Left renal pelvis (tissue), 4 donors: ENCODE measurements around the gene MRPS15. TPM values are rescaled to one million over a fixed set of nuclear protein-coding genes. Genes with fewer than 3 reads are reported as not detected.
"Not testable (repeated sequence)": the region's sequence is repeated elsewhere in the genome, so short reads cannot be mapped to it uniquely, and the experiment has no call there.

Source experiments
- DNase-seq, 4 donors: peaks; one replicate each; pipeline ENCODE4 v3.0.0-alpha.2; 2013; ENCODE audit warnings: low read depth in 4 of 4, low spot score in 3 of 4
- polyA plus RNA-seq, 4 donors: library from polyadenylated mRNA; unstranded; fragments of 120-200 nt; gene quantifications; one replicate each; pipeline ENCODE4 v1.2.1, GENCODE V29; 2013; ENCODE audit not compliant: insufficient read length in 4 of 4

The MRPS15 gene
- polyA plus RNA-seq, 4 donors = 50.0 to 78.4 (median 70.3) TPM

DNA sequence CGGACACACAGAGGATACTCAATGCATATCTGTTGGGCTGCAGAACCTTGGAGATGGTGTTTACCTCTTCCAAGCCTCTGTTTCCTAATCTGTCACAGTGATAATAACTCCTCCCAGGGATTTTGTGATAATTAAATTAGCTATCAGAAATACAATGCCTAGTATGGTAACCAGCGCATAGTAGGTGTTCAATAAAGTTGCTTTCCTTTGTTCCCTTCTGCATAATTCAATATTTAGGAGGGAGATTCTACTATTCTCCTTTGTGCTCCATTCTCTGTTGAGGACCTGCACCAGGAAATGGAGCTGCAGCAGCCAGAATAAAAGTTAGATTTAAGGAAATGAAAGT lies 21.9 kb upstream of the MRPS15 start:
- DNase-seq = no peak

DNA sequence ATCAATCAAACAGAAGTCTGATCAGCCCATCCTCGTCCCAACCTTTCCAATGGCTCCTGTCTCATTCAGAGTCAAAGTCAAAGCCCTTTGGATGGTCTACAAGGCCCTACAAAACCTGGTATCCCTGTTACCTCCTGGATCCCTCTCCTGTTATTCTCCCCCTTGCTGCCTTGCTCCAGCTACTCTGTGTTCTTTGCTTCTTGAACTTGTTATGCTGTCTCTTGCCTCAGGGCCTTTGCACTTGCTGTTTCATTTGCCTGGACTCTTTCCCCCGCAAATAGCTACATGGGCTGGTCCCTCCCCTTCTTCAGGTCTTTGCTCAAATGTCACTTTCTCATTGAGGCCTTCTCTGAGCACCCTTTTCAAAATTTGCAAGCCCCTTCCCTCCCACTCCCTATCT lies 19.9 kb upstream of the MRPS15 start:
- no peak for DNase-seq

DNA sequence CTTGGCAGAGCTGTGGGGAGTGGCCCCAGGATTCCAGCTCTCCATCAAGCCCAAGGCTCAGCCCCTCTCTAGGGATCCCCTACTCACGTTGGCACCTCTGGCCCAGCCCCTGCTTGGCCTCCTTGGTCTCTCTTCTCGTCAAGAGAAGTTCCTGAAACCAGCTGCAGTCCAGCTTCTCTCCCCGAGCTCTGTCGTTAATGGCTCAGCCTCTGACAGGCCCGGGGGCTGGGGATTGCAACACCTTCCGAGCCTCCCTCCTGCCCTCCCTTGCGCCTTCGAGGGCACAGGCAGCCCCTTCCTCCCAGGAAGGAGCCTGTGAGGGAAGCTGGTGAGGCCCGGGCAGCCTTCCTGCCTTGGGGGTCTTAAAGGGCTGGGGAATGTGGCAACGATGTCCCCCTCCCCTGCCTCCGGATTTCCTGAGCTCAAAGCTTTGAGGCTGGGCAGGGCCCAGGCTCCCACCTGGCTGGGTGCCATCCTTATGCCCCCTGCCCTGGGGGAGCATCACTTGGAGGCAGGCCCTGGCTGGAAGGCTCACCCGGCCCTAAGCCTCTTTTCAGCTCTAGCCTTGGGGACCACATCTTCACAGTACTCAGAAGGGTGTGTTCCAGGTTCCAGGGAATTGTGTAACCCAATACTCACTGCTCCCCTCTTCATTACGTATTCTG lies 18.7 kb upstream of the MRPS15 start, which contains the start of gene CSF3R:
TSS of gene CSF3R (minus strand) at position 190 of the 665 bp plus-strand sequence. CDS start 3,417 bp downstream, outside the sequence.
- no peak for DNase-seq

DNA sequence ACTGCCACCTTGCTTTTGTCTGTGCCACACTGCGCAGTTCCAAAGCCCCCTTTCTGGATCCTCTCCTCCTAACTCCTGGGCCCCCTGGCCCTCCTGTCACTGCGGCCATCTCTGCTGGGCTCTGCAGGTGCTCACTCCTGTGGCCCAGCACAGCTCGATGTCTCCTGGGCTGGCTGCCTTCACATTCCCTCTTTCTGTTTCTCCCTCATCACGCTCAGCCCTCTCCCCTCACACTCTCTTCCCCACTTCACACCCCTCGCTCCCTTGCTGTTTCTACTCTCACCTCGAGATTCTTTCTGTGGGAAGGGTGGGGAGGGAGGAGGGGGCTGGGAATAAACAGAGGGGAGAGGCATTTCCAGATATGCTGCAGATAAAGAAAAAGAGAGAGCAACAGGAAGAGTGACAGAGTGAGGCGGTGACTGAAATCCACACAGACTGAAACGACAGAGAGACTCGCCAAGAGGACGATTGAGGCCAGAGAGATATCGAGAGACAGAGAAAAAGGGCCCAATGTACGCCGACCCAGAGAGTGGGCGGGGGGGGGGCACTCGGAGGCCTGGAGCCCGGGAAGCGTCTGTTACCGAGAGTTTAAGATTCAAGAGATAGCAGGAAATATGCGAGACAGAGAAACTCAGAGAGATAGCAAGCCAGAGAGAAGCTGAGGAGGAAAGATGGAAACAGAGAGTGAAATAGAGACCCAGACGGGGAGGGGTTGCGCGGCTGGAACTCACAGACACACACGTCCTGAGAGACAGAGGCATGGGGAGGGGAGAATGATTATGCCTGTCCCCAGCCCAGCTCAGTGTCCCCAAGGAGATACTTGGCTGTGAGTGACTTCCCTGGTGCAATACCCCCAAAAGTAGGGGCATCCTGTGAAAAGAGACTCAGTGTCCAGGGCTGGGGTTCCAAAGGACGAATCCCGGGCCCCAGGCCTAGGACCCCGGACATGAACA lies 17.9 kb upstream of the MRPS15 start:
- DNase-seq = no peak

DNA sequence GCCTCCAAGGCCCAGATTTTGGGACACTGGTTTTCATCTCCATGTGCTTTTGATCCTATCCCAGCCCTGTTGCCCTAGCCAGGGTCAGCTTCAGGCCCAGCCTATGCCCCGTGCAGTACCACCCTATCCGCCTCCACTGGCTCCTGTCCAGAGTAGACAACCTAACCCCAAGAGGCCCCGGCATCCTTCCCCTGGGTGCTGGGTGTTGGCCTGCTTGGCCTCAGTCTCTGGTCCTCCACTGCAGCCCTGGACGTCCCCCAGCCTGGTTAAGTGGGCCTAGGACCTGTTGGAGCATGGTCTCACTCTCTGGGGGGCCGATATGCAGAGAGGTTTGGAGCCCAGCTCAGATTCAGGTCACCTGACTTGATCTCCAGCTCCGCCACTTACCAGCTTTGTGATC lies 16.9 kb upstream of the MRPS15 start:
- DNase-seq = no peak

DNA sequence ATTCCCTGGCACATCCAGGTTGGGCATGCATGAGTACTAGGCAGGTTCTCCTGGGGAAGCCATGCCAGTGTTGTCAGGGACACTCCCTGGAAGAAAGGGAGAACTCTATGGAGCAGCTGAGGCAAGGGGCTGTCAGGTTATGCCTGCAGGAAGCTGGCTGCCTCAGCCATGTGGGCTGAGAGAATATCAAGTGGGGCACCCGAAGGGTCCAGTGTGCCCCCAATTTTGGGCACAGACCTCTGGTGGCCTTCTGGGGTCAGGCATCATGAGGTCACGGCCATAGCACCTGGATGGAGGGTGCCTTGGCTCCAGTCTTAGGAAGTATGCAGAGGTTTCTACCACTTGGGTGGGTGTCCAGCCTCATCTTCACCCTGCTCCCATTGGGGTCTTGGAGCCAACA lies 16.0 kb upstream of the MRPS15 start:
- DNase-seq = no peak

DNA sequence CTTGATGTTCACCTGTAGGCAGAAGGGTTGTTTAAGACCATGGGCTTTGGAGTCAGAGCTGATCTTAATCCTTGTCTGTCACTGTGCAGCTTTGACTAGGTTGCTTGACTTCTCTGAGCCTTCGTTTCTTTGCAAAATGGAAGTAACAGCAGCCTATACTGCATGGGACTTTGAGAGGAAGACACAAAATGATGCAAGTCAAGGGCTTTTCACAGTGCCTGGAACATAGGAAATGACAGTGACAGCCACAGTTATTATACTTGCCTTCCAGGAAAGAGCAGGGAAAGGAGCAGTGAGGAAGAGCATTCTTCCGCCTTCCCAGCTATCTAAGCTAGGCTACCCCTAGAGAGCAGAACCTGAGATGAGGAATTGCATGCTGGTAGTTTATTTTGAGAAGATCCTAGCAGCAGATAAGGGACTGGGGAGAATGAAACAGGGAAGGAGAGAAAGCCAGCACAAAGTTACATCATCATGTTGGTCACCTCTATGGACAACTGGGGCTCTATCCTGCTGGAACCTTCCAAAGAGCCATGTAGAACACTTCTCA lies 15.4 kb upstream of the MRPS15 start:
- DNase-seq = no peak

DNA sequence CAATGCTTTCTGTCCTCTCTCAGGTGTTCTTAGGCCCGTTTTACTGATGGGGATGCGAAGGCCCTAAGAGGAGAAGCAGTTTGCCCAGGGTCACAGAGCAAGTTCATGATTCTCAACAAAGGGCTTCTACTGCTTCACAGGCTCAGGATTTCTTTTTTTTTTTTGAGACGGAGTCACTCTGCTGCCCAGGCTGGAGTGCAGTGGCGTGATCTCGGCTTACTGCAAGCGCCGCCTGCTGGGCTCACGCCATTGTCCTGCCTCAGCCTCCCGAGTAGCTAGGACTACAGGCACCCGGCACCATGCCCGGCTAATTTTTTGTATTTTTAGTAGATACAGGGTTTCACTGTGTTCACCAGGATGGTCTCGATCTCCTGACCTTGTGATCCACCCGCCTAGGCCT lies 13.4 kb upstream of the MRPS15 start:
- not testable (repeated sequence) for DNase-seq

DNA sequence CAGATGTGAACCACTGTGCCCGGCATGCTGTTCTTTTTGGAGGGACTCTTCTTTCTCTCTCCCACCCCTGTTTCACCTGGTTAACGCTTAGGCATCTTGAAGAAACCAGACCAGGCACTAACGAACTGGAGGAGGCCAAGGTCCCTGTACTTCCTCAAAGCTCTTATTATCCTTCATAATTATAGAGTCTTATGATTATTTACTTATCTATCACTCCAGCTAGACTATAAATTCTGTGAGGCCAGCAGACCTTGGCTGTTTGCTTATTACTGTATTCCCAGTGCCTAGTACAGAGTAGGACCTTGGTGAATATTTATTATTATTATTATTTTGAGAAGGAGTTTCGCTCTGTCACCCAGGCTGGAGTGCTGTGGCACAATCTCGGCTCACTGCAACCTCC lies 12.8 kb upstream of the MRPS15 start:
- DNase-seq = no peak

DNA sequence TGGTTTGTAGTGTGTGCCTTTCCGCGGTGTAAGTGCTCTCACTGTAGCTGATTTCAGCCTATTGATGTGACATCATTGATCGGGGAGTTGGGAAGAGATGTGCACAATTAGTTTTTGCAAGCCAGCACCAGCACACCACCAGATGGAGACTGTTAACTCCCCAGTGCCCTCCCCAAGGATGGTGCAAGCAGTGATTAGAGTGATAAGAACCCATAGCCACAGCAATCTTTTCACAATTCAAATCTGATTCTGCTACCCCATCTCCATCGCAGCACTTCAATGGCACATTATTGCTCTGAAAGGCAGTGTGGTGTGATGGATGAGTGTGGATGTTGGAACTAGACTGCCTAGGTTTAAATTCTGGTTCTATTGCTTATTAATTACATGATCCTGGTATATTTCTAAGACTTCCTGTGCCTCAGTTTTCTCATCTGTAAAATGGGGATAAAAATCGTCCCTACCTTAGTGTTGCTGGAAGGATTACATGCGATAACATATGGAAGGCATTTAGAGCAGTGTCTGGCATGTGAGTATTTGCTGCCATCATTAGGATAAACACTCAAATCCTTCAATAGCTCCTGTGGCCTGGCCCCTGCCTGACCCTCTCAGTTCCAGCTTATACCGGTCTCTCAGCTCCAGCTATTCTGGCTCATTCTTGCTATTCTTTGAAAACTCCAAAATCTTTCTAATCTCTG lies 11.9 kb upstream of the MRPS15 start:
- no peak for DNase-seq

DNA sequence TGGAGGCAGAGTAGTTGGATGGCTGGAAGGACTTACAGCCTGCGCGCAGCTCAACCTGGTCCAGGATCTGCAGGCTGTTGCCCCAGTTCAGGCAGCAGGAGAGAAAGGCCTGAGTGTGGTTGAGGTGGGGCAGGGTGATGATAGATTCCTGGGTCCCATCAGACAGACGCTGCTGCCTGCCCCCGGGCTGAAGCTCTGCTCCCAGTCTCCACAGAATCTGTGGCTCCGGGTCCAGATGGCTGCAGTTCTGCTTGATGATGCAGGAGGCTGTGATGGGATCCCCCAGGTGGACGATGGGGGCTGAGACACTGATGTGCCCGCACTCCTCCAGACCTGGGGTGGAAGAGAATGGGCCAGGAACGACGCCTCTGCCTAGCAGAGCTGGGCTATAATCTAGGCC lies 11.2 kb upstream of the MRPS15 start:
- no peak for DNase-seq

DNA sequence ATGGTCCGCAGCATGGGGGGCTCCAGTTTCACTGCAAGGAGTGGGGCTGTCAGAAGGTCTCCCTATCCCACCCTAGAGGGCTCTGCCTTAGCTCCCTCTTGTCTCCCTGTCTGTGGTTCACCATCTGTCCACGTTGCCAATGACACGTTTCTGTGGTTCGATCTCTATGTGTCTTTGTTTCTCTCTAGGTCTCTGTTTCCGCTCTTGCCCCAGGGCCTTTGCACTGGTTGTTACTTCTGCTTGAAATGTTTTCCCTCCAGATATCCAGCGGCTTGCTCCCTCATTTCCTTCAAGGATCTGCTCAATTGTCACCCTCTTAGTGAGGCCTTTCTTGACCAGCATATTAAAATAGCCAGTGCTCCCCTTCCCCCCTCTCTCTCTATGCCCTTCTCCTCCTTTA lies 8.5 kb upstream of the MRPS15 start:
- no peak for DNase-seq

DNA sequence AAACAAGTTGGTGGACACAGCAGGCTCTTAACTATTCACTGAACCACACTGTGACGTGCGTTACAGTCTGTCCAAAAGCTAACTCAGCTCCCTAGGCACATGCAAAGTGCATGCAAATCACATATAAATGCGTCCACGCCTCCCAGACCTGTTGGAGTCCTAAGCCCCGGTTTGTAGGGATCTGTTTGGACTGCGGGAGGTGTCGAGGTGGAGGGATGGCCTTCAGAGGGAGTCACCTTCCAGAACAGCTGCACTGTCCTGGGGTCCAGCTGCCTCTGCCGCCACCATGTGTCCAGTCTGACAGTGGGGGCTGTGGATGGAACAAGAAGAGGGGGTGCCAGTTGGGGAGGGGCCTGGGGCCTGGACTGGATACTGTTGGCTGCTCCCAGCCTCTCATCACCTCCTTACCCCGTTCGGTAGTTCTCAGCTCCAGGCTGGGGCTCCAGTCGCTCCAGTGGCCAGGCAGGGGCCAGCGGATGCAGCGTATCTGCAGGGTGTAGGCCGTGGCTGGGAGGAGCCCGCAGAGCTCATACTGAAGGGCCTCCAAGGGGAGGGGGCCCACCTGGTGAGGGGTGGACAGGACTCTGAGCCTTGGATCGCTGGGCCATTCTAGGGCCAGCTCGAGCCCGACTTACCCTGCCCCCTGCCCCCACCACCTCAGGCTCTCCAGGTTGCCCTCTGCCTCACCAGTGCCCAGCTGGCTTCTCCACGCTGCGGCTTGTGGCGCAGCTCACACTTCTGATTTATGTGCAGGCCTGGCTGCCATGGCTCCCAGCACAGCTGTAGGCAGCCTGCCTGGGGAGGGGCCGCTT lies 7.9 kb upstream of the MRPS15 start:
- DNase-seq = no peak

DNA sequence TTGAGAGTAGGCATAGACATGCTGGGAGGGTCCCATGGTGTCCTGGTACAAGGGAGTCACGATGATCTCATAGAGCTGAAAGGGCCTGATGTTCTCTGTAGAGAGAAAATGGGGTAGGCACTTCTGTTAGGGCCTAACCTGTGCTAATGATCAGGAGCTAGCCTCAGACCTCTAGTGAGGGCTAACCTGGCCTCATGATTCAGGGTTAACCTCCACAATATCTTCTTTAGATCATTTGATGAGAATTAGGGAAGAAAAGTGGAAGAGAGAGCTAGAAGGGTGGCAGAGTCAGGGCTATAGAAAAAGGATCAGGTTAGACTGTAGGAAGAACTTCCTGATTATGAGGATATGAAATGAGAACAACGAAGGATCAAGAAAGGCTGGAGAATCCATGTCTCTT lies 5.0 kb upstream of the MRPS15 start:
- no peak for DNase-seq

DNA sequence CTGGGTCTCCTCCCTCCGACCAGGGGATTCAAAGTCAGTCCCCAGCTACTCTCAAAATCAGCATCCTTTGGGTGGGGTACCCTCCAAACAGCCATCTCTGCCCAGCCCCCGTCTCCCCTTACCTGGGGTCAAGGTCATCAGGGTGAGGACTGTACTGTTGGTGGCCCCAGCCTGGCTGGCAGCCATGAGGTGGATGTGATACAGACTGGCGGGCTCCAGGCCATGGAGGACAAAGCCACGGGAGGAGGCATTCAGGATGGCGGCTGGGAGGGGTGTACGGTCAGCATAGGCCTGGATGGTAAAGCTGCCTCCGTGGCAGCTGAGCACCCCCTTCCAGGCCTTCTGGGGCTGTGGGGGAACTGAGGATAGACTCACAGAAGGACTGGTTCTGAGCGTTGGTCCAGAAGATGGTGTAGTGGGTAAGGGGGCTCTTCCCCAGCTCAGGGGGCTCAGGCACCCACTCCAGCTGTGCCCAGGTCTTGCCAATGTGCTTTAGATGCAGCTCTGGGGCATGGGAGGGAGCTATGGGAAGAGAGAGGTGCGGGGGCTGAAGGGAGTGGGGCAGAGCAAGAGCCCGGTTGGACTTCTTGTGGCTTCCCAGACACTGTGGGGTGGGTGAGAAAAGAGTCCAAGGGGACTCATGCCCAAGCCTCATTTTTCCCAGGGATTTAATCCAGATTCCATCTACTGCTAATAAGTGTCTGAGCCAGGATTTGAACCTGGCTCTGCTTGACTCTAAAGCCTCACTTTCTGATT lies 3.7 kb upstream of the MRPS15 start:
- DNase-seq = no peak

DNA sequence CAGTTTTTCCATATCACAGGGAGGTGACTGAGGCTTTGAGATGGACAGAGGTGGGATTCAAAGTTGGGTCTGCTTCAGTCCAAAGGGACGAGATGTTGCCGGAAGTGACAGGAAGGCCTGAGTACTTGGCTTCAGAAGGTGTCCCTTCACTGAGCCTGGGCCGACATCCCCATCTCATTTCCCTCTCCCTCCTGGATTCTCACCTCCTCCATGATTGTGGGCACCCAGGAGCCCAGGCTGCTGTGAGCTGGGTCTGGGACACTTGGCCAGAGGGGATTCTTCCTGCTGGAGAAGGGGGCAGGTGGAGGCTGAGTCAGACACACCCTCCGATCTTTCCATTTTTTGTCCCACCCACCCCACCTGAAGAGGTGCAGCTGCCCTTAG lies 2.8 kb upstream of the MRPS15 start:
- no peak for DNase-seq

DNA sequence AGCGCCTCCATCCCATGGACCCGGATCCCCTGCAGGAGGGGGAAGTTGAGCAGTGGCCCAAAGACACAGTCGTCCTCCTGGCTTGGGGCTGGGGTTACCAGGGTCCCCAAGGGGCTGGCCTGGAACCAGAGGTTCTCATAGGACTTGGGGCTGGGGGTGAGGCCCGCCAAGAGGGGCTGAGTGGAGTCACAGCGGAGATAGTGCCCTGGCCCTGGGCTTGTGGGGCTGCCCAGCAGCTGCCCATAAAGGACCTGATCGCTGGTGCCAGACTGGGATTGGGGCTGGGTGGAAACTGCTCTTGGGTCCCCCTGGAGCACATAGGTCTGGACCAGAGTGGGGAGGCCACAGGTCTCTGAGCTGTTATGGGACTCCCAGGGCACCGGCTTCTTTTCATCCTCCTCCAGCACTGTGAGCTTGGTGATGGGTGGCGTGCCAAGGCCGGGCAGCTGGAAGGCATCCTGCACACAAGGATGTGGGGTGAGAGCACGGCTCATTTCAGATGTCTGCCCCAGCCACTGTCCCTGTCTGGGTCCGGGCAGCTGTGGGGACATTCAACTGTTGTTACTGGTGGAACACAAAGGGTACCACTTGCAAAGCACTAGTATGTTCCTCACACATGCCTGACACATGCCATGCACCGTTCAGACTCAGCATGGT lies 2.3 kb upstream of the MRPS15 start:
- DNase-seq = no peak

DNA sequence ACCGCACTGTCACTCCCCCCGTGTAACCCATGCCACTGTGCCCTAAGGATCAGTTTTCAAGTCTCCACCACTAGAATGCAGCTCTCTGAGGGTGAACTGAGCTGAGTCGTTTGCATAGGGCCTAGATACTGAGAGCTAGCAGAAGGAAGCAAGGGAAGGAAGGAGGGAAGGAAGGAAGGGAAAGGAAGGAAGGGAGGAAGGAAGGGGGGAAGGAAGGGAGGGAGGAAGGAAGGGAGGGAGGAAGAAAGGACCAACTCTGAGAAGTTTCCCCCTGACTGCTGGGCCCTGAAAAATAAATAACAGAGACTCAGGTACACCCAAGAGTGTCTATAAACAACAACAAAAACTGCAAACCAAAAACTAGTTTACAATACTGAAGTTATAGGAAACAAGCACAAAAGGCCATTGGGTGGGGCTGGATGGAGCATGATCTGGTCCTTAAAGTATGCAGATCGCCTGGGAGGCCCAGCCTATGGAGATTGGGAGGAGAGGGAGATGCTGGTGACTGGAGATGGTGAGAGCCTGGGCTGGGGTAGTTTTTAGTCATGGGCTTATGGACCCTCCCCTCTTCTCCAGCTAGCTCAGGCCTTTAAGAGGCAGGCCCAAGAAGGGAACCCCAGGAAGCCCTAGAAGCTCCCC lies 1.7 kb upstream of the MRPS15 start:
- no peak for DNase-seq
